Vagina (tissue), 2 donors: ENCODE data around the gene FHL2. TPM values are rescaled to one million over a fixed set of nuclear protein-coding genes. Genes with fewer than 3 reads are reported as not detected.

ENCODE experiments used
- DNase-seq, 2 donors: peaks; one replicate each; pipeline ENCODE4 v3.0.0-alpha.2; 2017; ENCODE audit errors: extremely low spot score in 2 of 2
- H3K27ac ChIP-seq: fragments of 200-600 bp; sonication (generic); one replicate; pipeline ENCODE4 v1.5.1; 2019
- H3K27me3 ChIP-seq: fragments of 200-600 bp; sonication (generic); one replicate; pipeline ENCODE4 v1.5.1; 2019
- H3K36me3 ChIP-seq, 2 donors: fragments of 200-600 bp; sonication (generic); one replicate each; pipeline ENCODE4 v1.5.1; 2017 to 2019
- H3K4me1 ChIP-seq: fragments of 200-600 bp; sonication (generic); one replicate; pipeline ENCODE4 v1.5.1; 2019
- H3K4me3 ChIP-seq, 2 donors: fragments of 200-600 bp; sonication (generic); 1 replicate in 1 of 2; 2 replicates in 1 of 2; pipeline ENCODE4 v1.5.1; 2016 to 2019
- H3K9me3 ChIP-seq: fragments of 200-600 bp; sonication (generic); one replicate; pipeline ENCODE4 v1.5.1; 2019
- CTCF ChIP-seq, 3 experiments: fragments of 450-650 bp in 2 of 3; fragments of 200-600 bp in 1 of 3; sonication (generic) in 1 of 3; IDR thresholded peaks; one replicate each; pipeline ENCODE4 v1.5.1; 2017 to 2019; ENCODE audit warnings: antibody characterized with exemption in 3 of 3, mild to moderate bottlenecking in 2 of 3, moderate library complexity in 2 of 3
- POLR2A ChIP-seq, 2 donors: fragments of 450-650 bp; IDR thresholded peaks; one replicate each; pipeline ENCODE4 v1.6.1; 2017; ENCODE audit warnings: antibody characterized with exemption in 2 of 2, mild to moderate bottlenecking in 2 of 2, moderate library complexity in 2 of 2
- POLR2AphosphoS5 ChIP-seq, 2 donors: sonication (generic); formaldehyde crosslinking; IDR thresholded peaks; one replicate each; pipeline ENCODE4 v1.9.0; 2017; ENCODE audit warnings: antibody characterized with exemption in 2 of 2, mild to moderate bottlenecking in 2 of 2, low read depth in 1 of 2; ENCODE audit not compliant: insufficient read depth in 1 of 2
- intact Hi-C: fragments of 100-400 bp; cut with DNase I; formaldehyde crosslinking; loops from one replicate; pipeline ENCODE4 v1.15.1; 2023
- total RNA-seq: library from RNA; depleted of rRNA; stranded (reverse); fragments of >200 nt; gene quantifications from one replicate; pipeline ENCODE4 v1.2.3, GENCODE V29; 2016

The FHL2 gene
- total RNA-seq, 1 donor from 2014 or later = 62.1 TPM

GRCh38 chr2:105415007-105415406 is 16.2 kb upstream of the FHL2 start:
- DNase-seq = no peak
- Histone ChIP-seq H3K4me3 (no peak overlapping the region), H3K9me3 (no peaks in the 10 kb centered on the region), H3K27ac (no peak overlapping the region), H3K36me3 (no peaks in the 10 kb centered on the region), H3K27me3 (no peaks in the 10 kb centered on the region), H3K4me1 (peaks cover 9% of the 10 kb centered on the region)
- TF ChIP-seq CTCF (IDR thresholded peaks at IDR 0.05) (no peak), POLR2AphosphoS5 (IDR thresholded peaks at IDR 0.05; ENCODE audit: insufficient read depth in 1 of 2, low read depth in 1 of 2) (no peak), POLR2A (IDR thresholded peaks at IDR 0.05) (no peak)
- intact Hi-C loops = no loop called here

- Histone ChIP-seq H3K36me3 (no peaks in the 10 kb centered on the region), H3K9me3 (no peaks in the 10 kb centered on the region), H3K4me1 (peaks cover 23% of the 10 kb centered on the region), H3K27ac (no peak overlapping the region), H3K27me3 (no peaks in the 10 kb centered on the region), H3K4me3 (no peak overlapping the region)
- intact Hi-C loops = no loop called here
- no peak for DNase-seq
- no peak for TF ChIP-seq POLR2AphosphoS5 (IDR thresholded peaks at IDR 0.05; ENCODE audit: insufficient read depth in 1 of 2, low read depth in 1 of 2)
- no peak for TF ChIP-seq CTCF (IDR thresholded peaks at IDR 0.05)
- no peak for TF ChIP-seq POLR2A (IDR thresholded peaks at IDR 0.05)
These were observed 14.4 kb upstream of the FHL2 start for GRCh38 chr2:105413206-105413605.

GRCh38 chr2:105412584-105412983 is 13.7 kb upstream of the FHL2 start:
- no peak overlapping the region for H3K4me3 ChIP-seq
- H3K27ac ChIP-seq = no peak overlapping the region
- peaks cover 23% of the 10 kb centered on the region for H3K4me1 ChIP-seq
- no peak for DNase-seq
- H3K27me3 ChIP-seq = no peaks in the 10 kb centered on the region
- TF ChIP-seq CTCF (IDR thresholded peaks at IDR 0.05) = no peak
- TF ChIP-seq POLR2AphosphoS5 (IDR thresholded peaks at IDR 0.05; ENCODE audit: insufficient read depth in 1 of 2, low read depth in 1 of 2) = no peak
- TF ChIP-seq POLR2A (IDR thresholded peaks at IDR 0.05) = no peak
- no peaks in the 10 kb centered on the region for H3K9me3 ChIP-seq
- no peaks in the 10 kb centered on the region for H3K36me3 ChIP-seq
- intact Hi-C loops = no loop called here

- no peak for DNase-seq
- TF ChIP-seq CTCF (IDR thresholded peaks at IDR 0.05) (no peak), POLR2A (IDR thresholded peaks at IDR 0.05) (no peak), POLR2AphosphoS5 (IDR thresholded peaks at IDR 0.05; ENCODE audit: insufficient read depth in 1 of 2, low read depth in 1 of 2) (no peak)
- H3K27ac ChIP-seq = no peak overlapping the region
- intact Hi-C loops = no loop called here
- H3K36me3 ChIP-seq = no peaks in the 10 kb centered on the region
- peaks cover 23% of the 10 kb centered on the region for H3K4me1 ChIP-seq
- no peaks in the 10 kb centered on the region for H3K27me3 ChIP-seq
- no peaks in the 10 kb centered on the region for H3K9me3 ChIP-seq
- H3K4me3 ChIP-seq = no peak overlapping the region
These were observed 13.0 kb upstream of the FHL2 start for GRCh38 chr2:105411720-105412407.

GRCh38 chr2:105410554-105410953 is 11.7 kb upstream of the FHL2 start:
- no peak for TF ChIP-seq CTCF (IDR thresholded peaks at IDR 0.05)
- TF ChIP-seq POLR2AphosphoS5 (IDR thresholded peaks at IDR 0.05; ENCODE audit: insufficient read depth in 1 of 2, low read depth in 1 of 2) = no peak
- TF ChIP-seq POLR2A (IDR thresholded peaks at IDR 0.05) = no peak
- DNase-seq = no peak
- Histone ChIP-seq H3K36me3 (no peaks in the 10 kb centered on the region), H3K9me3 (no peaks in the 10 kb centered on the region), H3K4me3 (no peak overlapping the region), H3K27me3 (no peaks in the 10 kb centered on the region), H3K27ac (no peak overlapping the region), H3K4me1 (peaks cover 23% of the 10 kb centered on the region)
- intact Hi-C loops = no loop called here
